Activated CD4-positive, alpha-beta T cell treated with anti-CD3 and anti-CD28 coated beads for 48 hours (primary cell): Measurements from ENCODE around the gene ZPR1.
A peak's percentile ranks its signal among the peaks of the same experiment; 100 is the strongest.

ENCODE experiments used
- DNase-seq: peaks from one replicate; pipeline ENCODE4 v3.0.0-alpha.2; 2020

The ZPR1 gene

GRCh38 chr11:116742104-116742503 lies 45.7 kb downstream of the ZPR1 start:
- peak; percentile 27 for DNase-seq

- DNase-seq: no peak
Measured at GRCh38 chr11:116740741-116741140, 47.1 kb downstream of the ZPR1 start.

GRCh38 chr11:116738975-116739374 lies 48.8 kb downstream of the ZPR1 start:
- no peak for DNase-seq

- DNase-seq: no peak
Measured at GRCh38 chr11:116736763-116737162, 51.1 kb downstream of the ZPR1 start.

GRCh38 chr11:116733969-116734508 lies 53.8 kb downstream of the ZPR1 start:
- DNase-seq: no peak

- DNase-seq: no peak
Measured at GRCh38 chr11:116733043-116733755, 54.6 kb downstream of the ZPR1 start.

GRCh38 chr11:116732271-116733042 lies 55.4 kb downstream of the ZPR1 start:
- DNase-seq: peak; percentile 76

GRCh38 chr11:116731821-116732220 lies 56.0 kb downstream of the ZPR1 start:
- no peak for DNase-seq

- no peak for DNase-seq
Measured at GRCh38 chr11:116731097-116731761, 56.6 kb downstream of the ZPR1 start.

GRCh38 chr11:116730601-116731000 lies 57.2 kb downstream of the ZPR1 start:
- DNase-seq: no peak

GRCh38 chr11:116730241-116730561 lies 57.6 kb downstream of the ZPR1 start:
- no peak for DNase-seq

GRCh38 chr11:116729501-116730240 lies 58.2 kb downstream of the ZPR1 start:
- DNase-seq: no peak

- DNase-seq: no peak
Measured at GRCh38 chr11:116727990-116728389, 59.8 kb downstream of the ZPR1 start.

- DNase-seq: no peak
Measured at GRCh38 chr11:116725434-116726221, 62.2 kb downstream of the ZPR1 start.

- no peak for DNase-seq
Measured at GRCh38 chr11:116724813-116725212, 63.0 kb downstream of the ZPR1 start.
